HG03354 (cell line): ENCODE data around the gene SEPTIN5.

Source experiments
- ATAC-seq: cut with Tn5 transposase; IDR thresholded peaks from one replicate; pipeline ENCODE4 v1.9.1; 2021; ENCODE audit warnings: mild to moderate bottlenecking; ENCODE audit not compliant: unreplicated experiment, poor library complexity, severe bottlenecking

Gene SEPTIN5

GRCh38 chr22:19766511-19767426, 52.5 kb downstream of the SEPTIN5 start:
- no peak for ATAC-seq

DNA sequence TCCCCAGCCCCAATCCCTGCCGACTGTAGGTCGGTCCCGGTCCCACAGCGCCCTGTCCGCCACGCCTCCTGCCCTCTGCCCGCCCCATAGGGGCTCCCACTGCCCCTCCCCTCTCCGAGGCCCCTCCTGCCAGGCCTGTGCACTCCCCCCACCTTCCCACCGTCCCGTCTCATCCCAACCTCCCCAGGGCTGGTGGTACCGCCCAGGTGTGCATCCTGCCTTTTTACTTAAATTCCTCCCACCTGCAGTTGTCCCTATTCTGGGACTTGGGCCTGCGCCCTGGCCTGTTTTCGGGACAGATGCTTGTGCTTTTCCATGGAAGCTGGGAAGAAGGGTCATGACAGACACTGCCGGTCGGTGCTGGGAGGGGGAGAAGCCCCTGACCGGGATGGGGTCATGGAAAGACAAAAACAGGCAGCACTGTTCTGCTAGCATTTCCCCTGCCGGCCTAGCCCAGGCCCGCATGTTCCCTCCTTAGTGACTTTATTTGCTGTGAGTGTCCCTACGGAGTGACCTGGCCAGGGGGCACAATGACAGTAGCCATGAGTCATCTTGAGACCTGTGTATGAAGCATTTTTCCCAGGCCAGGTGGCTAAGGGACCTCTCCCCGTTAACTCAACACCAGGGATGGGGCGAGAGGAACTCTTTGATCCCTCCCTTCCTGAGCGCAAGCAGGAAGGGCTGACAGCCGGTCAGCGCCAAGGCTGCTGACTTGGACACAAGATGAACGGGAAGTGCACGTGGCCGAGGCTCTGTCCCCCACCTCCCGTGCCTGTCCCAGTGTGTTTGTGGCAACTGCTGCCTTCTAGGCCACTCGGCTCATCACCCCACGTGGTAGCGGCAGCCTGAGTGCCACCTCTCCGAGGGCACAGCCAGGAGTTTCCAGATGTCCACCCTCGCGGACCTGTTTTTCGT, 53.4 kb downstream of the SEPTIN5 start:
- no peak for ATAC-seq

DNA sequence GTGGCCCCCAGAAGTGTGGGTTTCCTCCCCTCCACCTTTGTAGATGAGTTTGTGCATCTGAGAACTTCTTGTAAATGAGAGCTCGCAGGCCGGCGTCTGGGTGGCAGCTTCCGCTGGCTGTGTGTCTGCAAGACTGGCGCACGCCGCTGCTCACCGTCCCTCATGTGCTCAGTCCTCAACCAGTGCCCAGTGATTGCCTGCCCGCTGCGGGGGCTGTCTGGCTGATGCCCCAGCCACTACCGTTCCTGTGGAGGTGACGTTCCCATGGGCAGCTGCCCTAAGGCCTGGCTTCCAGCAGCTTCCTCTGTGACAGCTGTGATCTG, 55.1 kb downstream of the SEPTIN5 start:
- ATAC-seq, result no peak

DNA sequence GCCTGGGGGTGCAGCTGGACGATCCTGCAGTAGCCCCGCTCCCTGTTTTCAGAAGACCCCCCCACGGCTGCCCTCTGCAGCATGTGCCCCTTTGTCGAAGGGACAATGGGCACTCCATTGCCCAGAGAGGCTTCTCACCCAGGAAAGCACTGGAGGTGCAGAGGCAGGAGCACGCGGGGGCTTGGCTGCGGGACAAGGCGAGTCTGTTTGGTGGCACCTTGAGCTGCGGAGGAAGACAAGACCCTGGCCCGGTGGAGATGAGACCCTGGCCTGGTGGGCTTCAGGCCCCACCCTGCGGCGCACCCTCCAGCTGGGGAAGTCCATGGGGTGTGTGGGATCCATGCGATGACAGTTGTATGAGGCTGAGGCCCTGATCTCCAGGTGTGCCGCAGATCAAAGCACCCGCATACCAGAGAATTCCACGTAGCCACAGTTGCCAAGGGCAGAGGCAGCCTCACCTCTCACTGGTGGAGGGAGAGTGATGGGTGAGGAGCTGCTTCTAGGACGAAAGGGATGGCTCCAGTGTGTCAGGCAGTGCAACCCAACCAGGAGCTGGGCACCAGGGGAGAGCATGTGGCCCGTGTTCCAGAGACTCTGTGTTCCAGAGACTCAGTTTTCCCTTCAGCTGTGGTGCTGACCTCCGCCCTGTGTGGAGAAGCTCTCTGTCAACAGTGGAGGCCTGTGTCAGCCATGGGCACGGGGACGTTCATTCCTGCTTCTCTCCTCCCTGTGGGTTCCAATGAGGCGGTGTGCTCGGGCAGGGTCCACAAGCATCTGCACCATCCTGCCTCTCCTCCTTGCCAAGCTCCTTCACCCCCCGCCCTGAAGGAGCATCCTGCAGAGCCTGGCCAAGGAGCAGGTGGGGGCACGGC, 56.3 kb downstream of the SEPTIN5 start:
- no peak for ATAC-seq

GRCh38 chr22:19772422-19772672, 58.0 kb downstream of the SEPTIN5 start:
- no peak for ATAC-seq
